Body of pancreas (tissue), 4 donors: ENCODE data around the gene CDC25B. TPM values are rescaled to one million over a fixed set of nuclear protein-coding genes. Genes with fewer than 3 reads are reported as not detected.
"Not testable (repeated sequence)": the region's sequence is repeated elsewhere in the genome, so short reads cannot be mapped to it uniquely, and the experiment has no call there.

Experiments
- ATAC-seq: fragments of 150-250 bp; one replicate; pipeline ENCODE4 v1.9.1; 2016
- DNase-seq, 4 donors: peaks; one replicate each; pipeline ENCODE4 v3.0.0-alpha.2; 2019
- H3K27ac ChIP-seq, 4 donors: fragments of 200-600 bp; sonication (generic); 1 replicate in 3 of 4; 2 replicates in 1 of 4; pipeline versions ENCODE4 v1.5.1 to v1.6.1; 2016 to 2019; ENCODE audit warnings: mild to moderate bottlenecking in 1 of 4, mixed read lengths in 1 of 4, moderate library complexity in 1 of 4
- H3K27me3 ChIP-seq, 2 donors: fragments of 200-600 bp; sonication (generic); one replicate each; pipeline ENCODE4 v1.6.0; 2016; ENCODE audit warnings: mild to moderate bottlenecking in 1 of 2
- H3K36me3 ChIP-seq, 2 donors: fragments of 200-600 bp; sonication (generic); replicated peaks in 1 of 2; 2 replicates each; pipeline ENCODE4 v1.5.1; 2016; ENCODE audit warnings: low read depth in 2 of 2; ENCODE audit not compliant: insufficient read depth in 1 of 2
- H3K4me1 ChIP-seq: fragments of 200-600 bp; sonication (generic); one replicate; pipeline ENCODE4 v1.6.0; 2016
- H3K4me3 ChIP-seq, 2 donors: fragments of 200-600 bp; sonication (generic); 1 replicate in 1 of 2; 2 replicates in 1 of 2; pipeline ENCODE4 v1.5.1; 2016 to 2019
- H3K9me3 ChIP-seq, 3 donors: fragments of 200-600 bp; sonication (generic); 1 replicate in 2 of 3; 2 replicates in 1 of 3; pipeline ENCODE4 v1.5.1; 2016
- CTCF ChIP-seq, 7 experiments: fragments of 450-650 bp in 4 of 7; fragments of 200-600 bp in 3 of 7; sonication (generic) in 3 of 7; IDR thresholded peaks; one replicate each; pipeline ENCODE4 v1.5.1; 2016 to 2019; ENCODE audit warnings: antibody characterized with exemption in 7 of 7
- POLR2A ChIP-seq, 3 donors: fragments of 450-650 bp; IDR thresholded peaks; one replicate each; pipeline ENCODE4 v1.6.1; 2016; ENCODE audit warnings: antibody characterized with exemption in 3 of 3, mild to moderate bottlenecking in 2 of 3
- WGBS, 2 donors: methylation state at CpG; one replicate each; pipeline ENCODE4 v1.1.5; 2017; 5-methylcytosine and 5-hydroxymethylcytosine counted together
- intact Hi-C: fragments of 100-400 bp; cut with DNase I; formaldehyde crosslinking; loops from one replicate; pipeline ENCODE4 v1.15.1; 2023
- total RNA-seq, 2 donors: library from RNA; depleted of rRNA; stranded (reverse); fragments of >200 nt; gene quantifications; one replicate each; pipeline ENCODE4 v1.1.0, GENCODE V29; 2016

The CDC25B gene
- total RNA-seq, 2 donors from 2014 or later, result 8.8 to 22.7 TPM

DNA sequence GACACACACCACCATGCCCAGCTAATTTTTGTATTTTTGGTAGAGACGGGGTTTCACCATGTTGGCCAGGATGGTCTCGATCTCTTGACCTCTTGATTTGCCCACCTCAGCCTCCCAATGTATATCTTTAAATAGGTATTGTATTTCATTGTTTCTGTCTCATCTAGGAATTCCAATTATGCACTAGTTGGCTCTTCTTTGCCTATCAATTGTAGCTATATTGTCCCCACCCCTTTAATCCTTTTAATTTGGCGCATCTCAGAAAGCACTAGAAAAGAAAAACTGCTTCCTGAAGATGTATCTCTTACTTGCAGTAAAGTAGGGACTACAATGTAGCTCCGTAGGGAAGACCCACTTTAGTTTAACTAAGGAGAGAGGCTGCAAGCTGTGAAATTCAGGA, 40.0 kb downstream of the CDC25B start:
- Histone ChIP-seq H3K27me3 (no peaks in the 10 kb centered on the region), H3K4me1 (no peaks in the 10 kb centered on the region), H3K36me3 (no peaks in the 10 kb centered on the region), H3K9me3 (no peaks in the 10 kb centered on the region), H3K27ac (no peak overlapping the region), H3K4me3 (no peak overlapping the region)
- intact Hi-C loops, result no loop called here
- ATAC-seq (no peak), DNase-seq (no peak)
- WGBS, 2 donors, result 95 to 99% methylated on average over 4 of the region's 4 CpGs
- TF ChIP-seq POLR2A (IDR thresholded peaks at IDR 0.05) (no peak), CTCF (IDR thresholded peaks at IDR 0.05) (no peak)

GRCh38 chr20:3839328-3839727, 43.2 kb downstream of the CDC25B start:
- no peaks in the 10 kb centered on the region for H3K9me3 ChIP-seq
- intact Hi-C loops, result no loop called here
- no peaks in the 10 kb centered on the region for H3K4me1 ChIP-seq
- DNase-seq (no peak), ATAC-seq (no peak)
- no peak for TF ChIP-seq POLR2A (IDR thresholded peaks at IDR 0.05)
- H3K4me3 ChIP-seq, result no peak overlapping the region
- H3K36me3 ChIP-seq, result no peaks in the 10 kb centered on the region
- 70 to 84% methylated on average over 2 to 3 of the region's 3 CpGs for whole genome bisulfite sequencing, 2 donors
- no peaks in the 10 kb centered on the region for H3K27me3 ChIP-seq
- H3K27ac ChIP-seq, result no peak overlapping the region

DNA sequence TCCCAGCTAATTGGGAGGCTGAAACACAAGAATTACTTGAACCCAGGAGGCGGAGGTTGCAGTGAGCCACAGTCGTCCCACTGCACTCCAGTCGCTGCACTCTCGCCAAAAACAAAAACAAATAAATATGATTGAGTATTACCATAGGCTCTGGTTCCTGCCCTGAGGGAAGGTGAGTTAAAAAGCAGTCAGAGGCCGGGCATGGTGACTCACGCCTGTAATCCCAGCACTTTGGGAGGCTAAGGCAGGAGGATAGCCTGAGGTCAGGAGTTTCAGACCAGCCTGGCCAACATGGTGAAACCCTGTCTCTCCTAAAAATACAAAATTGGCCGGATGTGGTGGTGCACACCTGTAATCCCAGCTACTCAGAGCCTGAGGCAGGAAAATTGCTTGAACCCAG, 44.1 kb downstream of the CDC25B start:
- intact Hi-C loops, ATAC-seq: not testable (repeated sequence)

GRCh38 chr20:3842348-3842930, 46.3 kb downstream of the CDC25B start:
- no peaks in the 10 kb centered on the region for H3K27me3 ChIP-seq
- no peak overlapping the region for H3K4me3 ChIP-seq
- H3K9me3 ChIP-seq, result no peaks in the 10 kb centered on the region
- intact Hi-C loops, result no loop called here
- H3K4me1 ChIP-seq, result peaks cover 11% of the 10 kb centered on the region
- 84% methylated on average over 7 of the region's 7 CpGs for WGBS, 2 donors
- no peaks in the 10 kb centered on the region for H3K36me3 ChIP-seq
- no peak for DNase-seq
- ATAC-seq, result no peak
- no peak overlapping the region for H3K27ac ChIP-seq
- TF ChIP-seq CTCF (IDR thresholded peaks at IDR 0.05) (no peak), POLR2A (IDR thresholded peaks at IDR 0.05) (no peak)

More for the DNA sequence above, 44.1 kb downstream of the CDC25B start:
- H3K27me3 ChIP-seq, H3K4me1 ChIP-seq, DNase-seq, H3K27ac ChIP-seq, H3K4me3 ChIP-seq, H3K9me3 ChIP-seq, H3K36me3 ChIP-seq: not testable (repeated sequence)
- WGBS, 2 donors, result 87 to 92% methylated on average over 7 of the region's 7 CpGs

GRCh38 chr20:3843490-3843889, 47.4 kb downstream of the CDC25B start:
- H3K27me3 ChIP-seq, result no peaks in the 10 kb centered on the region
- H3K4me1 ChIP-seq, result peaks cover 22% of the 10 kb centered on the region
- H3K36me3 ChIP-seq, result no peaks in the 10 kb centered on the region
- ATAC-seq (no peak), DNase-seq (no peak)
- no peak overlapping the region for H3K4me3 ChIP-seq
- no peak overlapping the region for H3K27ac ChIP-seq
- WGBS, 2 donors, result 68 to 90% methylated on average over 1 to 5 of the region's 5 CpGs
- intact Hi-C loops, result no loop called here
- H3K9me3 ChIP-seq, result no peaks in the 10 kb centered on the region
- TF ChIP-seq POLR2A (IDR thresholded peaks at IDR 0.05) (no peak), CTCF (IDR thresholded peaks at IDR 0.05) (no peak)

- ATAC-seq, DNase-seq, H3K27me3 ChIP-seq, H3K4me3 ChIP-seq, H3K9me3 ChIP-seq, intact Hi-C loops, H3K27ac ChIP-seq, H3K36me3 ChIP-seq: not testable (repeated sequence)
- peaks cover 27% of the 10 kb centered on the region for H3K4me1 ChIP-seq
- 91 to 96% methylated on average over 9 of the region's 9 CpGs for WGBS, 2 donors
These were observed 48.0 kb downstream of the CDC25B start for GRCh38 chr20:3843990-3844619.
